ENCODE results near the gene GPRC5A. TPM values are rescaled to one million over a fixed set of nuclear protein-coding genes. Genes with fewer than 3 reads are reported as not detected.
"Not testable (repeated sequence)": the region's sequence is repeated elsewhere in the genome, so short reads cannot be mapped to it uniquely, and the experiment has no call there.

GPRC5A gene
- 100 to 1,000 TPM in 3 of 4 donors, 1 to 10 TPM in 1; 7.0 to 166 (median 116) TPM for total RNA-seq

GRCh38 chr12:12891080-12891880 lies at the start of gene GPRC5A:
GPRC5A (plus strand) TSS chr12:12891562; CDS start chr12:12908250, 16,688 bp downstream.
- WGBS, 2 donors (ENCODE audit: low coverage in 1 of 2) = 1 to 4% methylated on average over 9 to 47 of the region's 50 CpGs
- H3K27me3 ChIP-seq = peaks cover 3% of the 10 kb centered on the region
- no peaks in the 10 kb centered on the region for H3K36me3 ChIP-seq
- TF ChIP-seq EP300 (IDR thresholded peaks at IDR 0.05; ENCODE audit: low read depth) (no peak), POLR2AphosphoS5 (IDR thresholded peaks at IDR 0.05) (peak; percentile 84 to 98 (median 98)), CTCF (IDR thresholded peaks at IDR 0.05) (peak in 2 of 5 experiments; percentile 16 to 28), POLR2A (IDR thresholded peaks at IDR 0.05) (peak; percentile 97)
- in situ Hi-C loops (cut with MboI; ENCODE audit: low pct_ligation_motif_present in 1 of 4, low pct_unique_long_range_greater_than_20kb in 1 of 4, low sequenced_read_pairs in 3 of 4) (no loop called here), intact Hi-C loops (cut with DNase I; ENCODE audit: low total_unique reads) (no loop called here)
- peak; percentile 92 for DNase-seq
- peak within 1 kb of the TSS; percentile 33 to 54 (median 38) for H3K4me3 ChIP-seq
- peaks cover 0 to 22% (median 15%) of the 10 kb centered on the region in 4 donors for H3K4me1 ChIP-seq
- H3K27ac ChIP-seq = peak within 1 kb of the TSS; percentile 82 to 89 (median 86)
- H3K9me3 ChIP-seq = no peaks in the 10 kb centered on the region

- Histone ChIP-seq H3K27me3 (no peaks in the 10 kb centered on the region), H3K4me3 (no peak overlapping the region), H3K27ac (no peak overlapping the region), H3K36me3 (no peaks in the 10 kb centered on the region), H3K4me1 (peaks cover 0 to under 1% (median 0%) of the 10 kb centered on the region in 4 donors), H3K9me3 (no peaks in the 10 kb centered on the region)
- DNase-seq = no peak
- TF ChIP-seq POLR2AphosphoS5 (IDR thresholded peaks at IDR 0.05) (no peak), POLR2A (IDR thresholded peaks at IDR 0.05) (no peak), EP300 (IDR thresholded peaks at IDR 0.05; ENCODE audit: low read depth) (no peak), CTCF (IDR thresholded peaks at IDR 0.05) (no peak)
- intact Hi-C loops (cut with DNase I; ENCODE audit: low total_unique reads) = loop anchor here (5.0 kb wide), 1 partner anchor 516 kb away; no protein-coding TSS in a partner anchor
- in situ Hi-C loops (cut with MboI; ENCODE audit: low pct_ligation_motif_present in 1 of 4, low pct_unique_long_range_greater_than_20kb in 1 of 4, low sequenced_read_pairs in 3 of 4) = loop anchor here in 1 of 4 donors (25.0 kb wide), 1 partner anchor 141 kb away; no protein-coding TSS in a partner anchor
- WGBS, 2 donors (ENCODE audit: low coverage in 1 of 2) = 81 to 90% methylated on average over 2 to 4 of the region's 4 CpGs
Observed at GRCh38 chr12:12845794-12846243, 45.5 kb upstream of the GPRC5A start.

GRCh38 chr12:12846780-12847179 lies 44.6 kb upstream of the GPRC5A start:
- not testable (repeated sequence) for H3K4me3 ChIP-seq, H3K9me3 ChIP-seq, H3K4me1 ChIP-seq, DNase-seq, H3K27ac ChIP-seq, H3K36me3 ChIP-seq, H3K27me3 ChIP-seq
- 77 to 100% methylated on average over 2 to 3 of the region's 3 CpGs for WGBS, 2 donors (ENCODE audit: low coverage in 1 of 2)
- in situ Hi-C loops (cut with MboI; ENCODE audit: low pct_ligation_motif_present in 1 of 4, low pct_unique_long_range_greater_than_20kb in 1 of 4, low sequenced_read_pairs in 3 of 4) (loop anchor here in 1 of 4 donors (25.0 kb wide), 1 partner anchor 141 kb away; no protein-coding TSS in a partner anchor), intact Hi-C loops (cut with DNase I; ENCODE audit: low total_unique reads) (loop anchor here (5.0 kb wide), 1 partner anchor 516 kb away; no protein-coding TSS in a partner anchor)

GRCh38 chr12:12853435-12853834 lies 37.9 kb upstream of the GPRC5A start:
- no peaks in the 10 kb centered on the region for H3K27me3 ChIP-seq
- no peak overlapping the region for H3K4me3 ChIP-seq
- H3K27ac ChIP-seq = no peak overlapping the region
- no peaks in the 10 kb centered on the region for H3K9me3 ChIP-seq
- in situ Hi-C loops (cut with MboI; ENCODE audit: low pct_ligation_motif_present in 1 of 4, low pct_unique_long_range_greater_than_20kb in 1 of 4, low sequenced_read_pairs in 3 of 4) (no loop called here), intact Hi-C loops (cut with DNase I; ENCODE audit: low total_unique reads) (no loop called here)
- WGBS, 2 donors (ENCODE audit: low coverage in 1 of 2) = 39 to 77% methylated on average over 2 to 3 of the region's 3 CpGs
- H3K4me1 ChIP-seq = no peaks in the 10 kb centered on the region
- H3K36me3 ChIP-seq = no peaks in the 10 kb centered on the region
- TF ChIP-seq CTCF (IDR thresholded peaks at IDR 0.05) (no peak), EP300 (IDR thresholded peaks at IDR 0.05; ENCODE audit: low read depth) (no peak), POLR2AphosphoS5 (IDR thresholded peaks at IDR 0.05) (no peak), POLR2A (IDR thresholded peaks at IDR 0.05) (no peak)
- no peak for DNase-seq
